Body of pancreas (tissue), 4 donors: Measurements from ENCODE around the gene UBE2L6.

ENCODE experiments used
- POLR2A ChIP-seq, 3 donors: fragments of 450-650 bp; IDR thresholded peaks; one replicate each; pipeline ENCODE4 v1.6.1; 2016; ENCODE audit warnings: antibody characterized with exemption in 3 of 3, mild to moderate bottlenecking in 2 of 3
- TF ChIP-seq, protein P1 (sequence below), 7 experiments: fragments of 450-650 bp in 4 of 7; fragments of 200-600 bp in 3 of 7; sonication (generic) in 3 of 7; IDR thresholded peaks; one replicate each; pipeline ENCODE4 v1.5.1; 2016 to 2019; ENCODE audit warnings: antibody characterized with exemption in 7 of 7

DNA sequence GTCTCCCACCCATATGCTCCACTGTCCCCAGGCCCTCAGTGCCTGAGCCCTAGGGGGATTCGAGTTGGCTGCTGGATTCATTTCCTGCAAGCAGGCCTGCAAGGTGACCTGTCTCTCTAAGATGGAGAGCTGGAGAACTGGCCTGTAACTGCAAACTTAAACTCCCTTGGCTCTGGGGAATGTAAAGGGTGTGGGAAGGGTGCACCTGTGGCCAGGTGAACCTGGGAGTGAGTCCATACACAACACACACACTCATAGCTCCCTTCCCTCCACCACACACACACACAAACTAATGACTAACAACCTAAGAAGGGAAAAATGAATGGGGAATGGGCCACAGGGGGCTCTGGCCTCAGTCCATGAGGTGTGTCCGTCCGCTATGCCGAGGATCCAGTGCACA is 15.5 kb downstream of the UBE2L6 start:
- peak in 1 of 3 donors; percentile 26 for TF ChIP-seq POLR2A (IDR thresholded peaks at IDR 0.05)
- TF ChIP-seq, protein P1, sequence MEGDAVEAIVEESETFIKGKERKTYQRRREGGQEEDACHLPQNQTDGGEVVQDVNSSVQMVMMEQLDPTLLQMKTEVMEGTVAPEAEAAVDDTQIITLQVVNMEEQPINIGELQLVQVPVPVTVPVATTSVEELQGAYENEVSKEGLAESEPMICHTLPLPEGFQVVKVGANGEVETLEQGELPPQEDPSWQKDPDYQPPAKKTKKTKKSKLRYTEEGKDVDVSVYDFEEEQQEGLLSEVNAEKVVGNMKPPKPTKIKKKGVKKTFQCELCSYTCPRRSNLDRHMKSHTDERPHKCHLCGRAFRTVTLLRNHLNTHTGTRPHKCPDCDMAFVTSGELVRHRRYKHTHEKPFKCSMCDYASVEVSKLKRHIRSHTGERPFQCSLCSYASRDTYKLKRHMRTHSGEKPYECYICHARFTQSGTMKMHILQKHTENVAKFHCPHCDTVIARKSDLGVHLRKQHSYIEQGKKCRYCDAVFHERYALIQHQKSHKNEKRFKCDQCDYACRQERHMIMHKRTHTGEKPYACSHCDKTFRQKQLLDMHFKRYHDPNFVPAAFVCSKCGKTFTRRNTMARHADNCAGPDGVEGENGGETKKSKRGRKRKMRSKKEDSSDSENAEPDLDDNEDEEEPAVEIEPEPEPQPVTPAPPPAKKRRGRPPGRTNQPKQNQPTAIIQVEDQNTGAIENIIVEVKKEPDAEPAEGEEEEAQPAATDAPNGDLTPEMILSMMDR (IDR thresholded peaks at IDR 0.05), result no peak
